ACC112 (cell line): ENCODE results near the gene SCAPER.

Source experiments
- H2AFZ ChIP-seq: fragments of 200-600 bp; sonication (generic); one replicate; pipeline ENCODE4 v1.6.0; 2017; ENCODE audit warnings: antibody characterized with exemption, low read length; ENCODE audit not compliant: unreplicated experiment
- H3K27ac ChIP-seq: fragments of 200-600 bp; sonication (generic); 2 replicates; pipeline ENCODE4 v1.5.1; 2014; ENCODE audit warnings: low read depth, mild to moderate bottlenecking, antibody characterized with exemption, low read length, moderate library complexity
- H3K27me3 ChIP-seq: fragments of 200-600 bp; sonication (generic); 2 replicates; pipeline ENCODE4 v1.6.1; 2014; ENCODE audit warnings: mild to moderate bottlenecking, antibody characterized with exemption, low read length, moderate library complexity, mixed read lengths; ENCODE audit not compliant: insufficient read depth
- H3K36me3 ChIP-seq: fragments of 200-600 bp; sonication (generic); 2 replicates; pipeline ENCODE4 v1.6.1; 2016; ENCODE audit warnings: mild to moderate bottlenecking, antibody characterized with exemption, low read length, moderate library complexity, mixed read lengths; ENCODE audit not compliant: insufficient read depth
- H3K4me1 ChIP-seq: fragments of 200-600 bp; sonication (generic); one replicate; pipeline ENCODE4 v1.6.1; 2016; ENCODE audit warnings: low read length, mixed read lengths; ENCODE audit not compliant: insufficient read depth, unreplicated experiment, control insufficient read depth
- H3K4me3 ChIP-seq: fragments of 200-600 bp; sonication (generic); 2 replicates; pipeline ENCODE4 v1.5.1; 2014; ENCODE audit warnings: mild to moderate bottlenecking, low read depth, low read length
- H3K79me2 ChIP-seq: fragments of 200-600 bp; sonication (generic); one replicate; pipeline ENCODE4 v1.6.0; 2016; ENCODE audit warnings: low read length; ENCODE audit not compliant: control insufficient read depth, unreplicated experiment, insufficient read depth

The SCAPER gene

GRCh38 chr15:76938752-76939151 lies 33.6 kb upstream of the SCAPER start:
- Histone ChIP-seq H3K27ac (no peak overlapping the region), H2AFZ (no peak overlapping the region), H3K79me2 (no peaks in the 10 kb centered on the region), H3K4me3 (no peak overlapping the region), H3K4me1 (no peaks in the 10 kb centered on the region), H3K36me3 (no peaks in the 10 kb centered on the region; the same call in 1 of the 2 replicates), H3K27me3 (no peaks in the 10 kb centered on the region)

GRCh38 chr15:76936671-76937070 lies 31.5 kb upstream of the SCAPER start:
- H3K4me3 ChIP-seq: no peak overlapping the region
- H2AFZ ChIP-seq: no peak overlapping the region
- peaks cover 5% of the 10 kb centered on the region for H3K4me1 ChIP-seq
- no peaks in the 10 kb centered on the region for H3K27me3 ChIP-seq
- H3K27ac ChIP-seq: no peak overlapping the region
- peaks cover 13% of the 10 kb centered on the region for H3K79me2 ChIP-seq
- no peaks in the 10 kb centered on the region; the same call in 1 of the 2 replicates for H3K36me3 ChIP-seq

- H2AFZ ChIP-seq: no peak overlapping the region
- no peak overlapping the region for H3K4me3 ChIP-seq
- H3K79me2 ChIP-seq: peaks cover 13% of the 10 kb centered on the region
- H3K4me1 ChIP-seq: peaks cover 9% of the 10 kb centered on the region
- H3K36me3 ChIP-seq: no peaks in the 10 kb centered on the region; the same call in 1 of the 2 replicates
- H3K27me3 ChIP-seq: no peaks in the 10 kb centered on the region
- H3K27ac ChIP-seq: no peak overlapping the region
Observed at GRCh38 chr15:76935620-76936019, 30.5 kb upstream of the SCAPER start.

GRCh38 chr15:76932135-76932966 lies 27.2 kb upstream of the SCAPER start:
- peaks cover 9% of the 10 kb centered on the region for H3K4me1 ChIP-seq
- peak overlapping the region; percentile 94 for H2AFZ ChIP-seq
- H3K36me3 ChIP-seq: no peaks in the 10 kb centered on the region; the same call in 1 of the 2 replicates
- no peaks in the 10 kb centered on the region for H3K27me3 ChIP-seq
- H3K27ac ChIP-seq: no peak overlapping the region
- peak overlapping the region; percentile 94 for H3K4me3 ChIP-seq
- H3K79me2 ChIP-seq: peaks cover 13% of the 10 kb centered on the region

GRCh38 chr15:76931397-76932134 lies 26.4 kb upstream of the SCAPER start, which contains the start of gene RCN2:
Gene RCN2 (plus strand): TSS chr15:76931749. CDS start chr15:76931842, 93 bp downstream.
- Histone ChIP-seq H3K79me2 (peaks cover 13% of the 10 kb centered on the region), H3K27ac (no peak within 1 kb of the TSS), H3K27me3 (no peaks in the 10 kb centered on the region), H2AFZ (peak within 1 kb of the TSS; percentile 94), H3K36me3 (no peaks in the 10 kb centered on the region; the same call in 1 of the 2 replicates), H3K4me1 (peaks cover 9% of the 10 kb centered on the region), H3K4me3 (peak within 1 kb of the TSS; percentile 94)

GRCh38 chr15:76930831-76931396 lies 25.8 kb upstream of the SCAPER start:
- H2AFZ ChIP-seq: peak overlapping the region; percentile 84
- no peaks in the 10 kb centered on the region; the same call in 1 of the 2 replicates for H3K36me3 ChIP-seq
- H3K4me3 ChIP-seq: peak overlapping the region; percentile 94
- no peak overlapping the region for H3K27ac ChIP-seq
- peaks cover 13% of the 10 kb centered on the region for H3K79me2 ChIP-seq
- peaks cover 9% of the 10 kb centered on the region for H3K4me1 ChIP-seq
- no peaks in the 10 kb centered on the region for H3K27me3 ChIP-seq

GRCh38 chr15:76929011-76929760 lies 24.0 kb upstream of the SCAPER start:
- H3K36me3 ChIP-seq: no peaks in the 10 kb centered on the region
- no peak overlapping the region for H2AFZ ChIP-seq
- H3K27me3 ChIP-seq: no peaks in the 10 kb centered on the region

GRCh38 chr15:76928201-76928600 lies 23.1 kb upstream of the SCAPER start:
- Histone ChIP-seq H2AFZ (peak overlapping the region; percentile 16), H3K36me3 (no peaks in the 10 kb centered on the region), H3K4me1 (peaks cover 9% of the 10 kb centered on the region), H3K4me3 (no peak overlapping the region), H3K27me3 (peaks cover 3% of the 10 kb centered on the region; the same call in 1 of the 2 replicates), H3K79me2 (peaks cover 13% of the 10 kb centered on the region), H3K27ac (no peak overlapping the region)

More at GRCh38 chr15:76929011-76929760, 24.0 kb upstream of the SCAPER start:
- no peak overlapping the region for H3K4me3 ChIP-seq
- H3K27ac ChIP-seq: no peak overlapping the region
- peaks cover 9% of the 10 kb centered on the region for H3K4me1 ChIP-seq
- peaks cover 13% of the 10 kb centered on the region for H3K79me2 ChIP-seq

GRCh38 chr15:76916369-76916768 lies 11.2 kb upstream of the SCAPER start:
- Histone ChIP-seq H3K27me3 (peaks cover 58% of the 10 kb centered on the region), H3K4me1 (no peaks in the 10 kb centered on the region), H3K79me2 (no peaks in the 10 kb centered on the region)

GRCh38 chr15:76913737-76914136 lies 8.6 kb upstream of the SCAPER start:
- no peak overlapping the region for H3K27ac ChIP-seq

More at GRCh38 chr15:76916369-76916768, 11.2 kb upstream of the SCAPER start:
- Histone ChIP-seq H3K4me3 (no peak overlapping the region), H2AFZ (no peak overlapping the region), H3K36me3 (no peaks in the 10 kb centered on the region), H3K27ac (no peak overlapping the region)

More at GRCh38 chr15:76913737-76914136, 8.6 kb upstream of the SCAPER start:
- H2AFZ ChIP-seq: no peak overlapping the region
- no peak overlapping the region for H3K4me3 ChIP-seq
- H3K79me2 ChIP-seq: no peaks in the 10 kb centered on the region
- H3K36me3 ChIP-seq: no peaks in the 10 kb centered on the region
- peaks cover 54% of the 10 kb centered on the region for H3K27me3 ChIP-seq
- no peaks in the 10 kb centered on the region for H3K4me1 ChIP-seq
